Glomerular visceral epithelial cell (primary cell): Measurements from ENCODE around the gene MCRIP2.
"Not testable (repeated sequence)": the region's sequence is repeated elsewhere in the genome, so short reads cannot be mapped to it uniquely, and the experiment has no call there.

Experiments used
- DNase-seq: peaks from one replicate; pipeline ENCODE4 v3.0.0-alpha.2; 2016; ENCODE audit errors: extremely low spot score

MCRIP2 gene

DNA sequence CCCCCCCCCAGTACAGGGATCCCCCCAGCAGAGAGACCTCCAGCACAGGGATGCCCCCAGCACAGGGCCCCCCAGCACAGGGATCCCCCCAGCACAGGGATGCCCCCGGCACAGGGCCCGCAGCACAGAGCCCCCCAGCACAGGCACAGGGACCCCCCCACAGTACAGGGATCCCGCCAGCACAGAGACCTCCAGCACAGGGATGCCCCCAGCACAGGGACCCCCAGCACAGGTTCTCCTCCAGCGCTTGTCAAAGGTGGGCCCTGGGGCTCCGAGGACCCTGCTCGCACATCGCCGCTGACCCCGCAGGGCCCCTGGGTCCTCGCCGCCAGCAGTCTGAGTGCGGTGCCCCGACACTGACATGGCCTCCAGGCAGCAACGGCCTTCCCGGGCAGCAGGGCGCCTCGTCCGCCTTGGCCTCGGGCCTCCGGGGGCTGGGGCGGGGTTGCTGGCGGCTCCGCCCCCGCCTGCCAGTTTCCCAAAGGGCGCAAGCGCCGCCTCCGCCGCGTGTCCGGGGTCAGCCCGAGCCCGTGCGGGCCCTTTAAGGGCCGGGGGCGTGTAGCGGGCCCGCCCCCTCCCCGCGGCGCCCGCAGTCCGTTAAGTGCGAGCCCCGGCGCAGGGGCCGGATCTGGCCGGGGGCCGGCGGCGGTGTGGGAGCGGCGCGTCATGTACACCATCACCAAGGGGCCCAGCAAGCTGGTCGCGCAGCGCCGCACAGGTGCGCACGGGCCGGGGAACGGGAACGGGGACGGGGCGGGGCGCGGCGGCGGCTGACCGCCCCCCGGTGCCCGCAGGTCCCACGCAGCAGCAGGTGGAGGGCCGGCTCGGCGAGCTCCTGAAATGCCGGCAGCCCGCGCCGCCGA lies at the start of gene MCRIP2:
MCRIP2 (plus strand) TSS at position 503 of the 863 bp plus-strand sequence; CDS start at position 667, 164 bp downstream.
- peak; percentile 75 for DNase-seq

DNA sequence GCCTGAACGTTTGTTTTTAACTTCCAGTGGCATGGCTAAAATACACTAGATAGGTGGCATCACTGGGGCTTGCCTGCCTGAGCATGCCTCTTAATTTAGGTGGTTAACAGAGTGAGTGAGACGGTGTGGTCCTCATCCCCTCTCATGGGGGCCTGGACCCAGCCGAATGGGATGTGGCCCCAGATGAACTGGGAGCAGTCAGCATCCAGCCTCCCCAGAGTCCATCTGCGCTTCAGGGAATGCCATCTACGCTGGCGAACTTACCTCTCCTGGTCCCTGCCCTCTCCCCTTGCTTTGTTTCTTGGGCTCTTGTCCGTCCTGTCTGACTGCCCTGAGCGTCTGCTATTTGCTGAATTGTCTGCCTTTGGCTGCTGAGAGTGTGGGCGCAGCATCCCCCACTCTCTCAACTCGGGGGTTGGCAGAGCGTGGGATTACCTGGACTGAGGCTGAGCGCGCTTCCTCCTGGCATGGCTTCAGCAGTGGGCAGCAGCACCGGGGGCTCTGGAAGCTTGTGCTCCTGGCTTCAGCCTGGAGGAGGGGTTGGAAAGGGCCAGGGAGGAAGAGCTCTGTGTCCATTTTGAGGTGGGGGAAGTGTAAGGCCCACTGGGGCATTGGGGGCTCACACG lies 49.6 kb upstream of the MCRIP2 start:
- DNase-seq = no peak

DNA sequence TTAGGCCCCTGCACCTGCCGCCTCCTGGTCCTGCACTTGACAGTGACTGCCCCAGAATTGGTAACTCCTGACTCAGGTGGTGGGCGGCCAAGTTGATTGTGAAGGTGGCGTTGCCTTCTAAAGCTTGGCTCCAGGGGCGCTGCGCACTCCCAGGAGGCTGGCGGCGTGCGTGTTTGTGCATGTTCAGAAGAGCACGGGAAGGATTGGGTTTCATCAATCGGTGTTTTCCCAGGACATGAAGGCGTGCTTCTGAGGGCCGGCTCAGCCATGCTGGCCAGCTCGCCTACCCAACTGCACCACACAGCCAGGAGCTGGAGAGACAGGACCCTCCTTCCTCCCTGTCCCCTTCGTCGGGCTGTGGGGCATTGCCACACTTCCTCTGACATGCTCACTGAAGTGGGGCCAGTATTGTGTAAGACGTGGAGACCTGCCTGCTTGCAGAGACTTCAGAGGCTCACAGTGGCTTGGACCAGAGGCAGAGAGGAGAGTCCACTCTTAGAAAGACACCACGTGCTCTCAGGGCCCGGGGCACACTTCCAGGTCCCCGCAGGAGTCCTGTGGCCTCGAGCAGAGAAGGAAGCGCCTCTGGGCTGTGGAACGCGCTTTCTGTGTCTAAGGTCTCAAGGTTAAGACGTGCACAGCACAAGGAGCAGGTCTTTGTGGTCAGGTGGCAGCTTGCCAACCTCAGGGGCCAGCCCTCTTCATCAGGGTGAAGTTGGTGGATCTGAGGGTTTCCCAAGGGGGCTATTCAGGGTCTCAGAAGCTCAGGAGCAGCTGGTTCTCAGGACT lies 48.9 kb upstream of the MCRIP2 start:
- DNase-seq = no peak

DNA sequence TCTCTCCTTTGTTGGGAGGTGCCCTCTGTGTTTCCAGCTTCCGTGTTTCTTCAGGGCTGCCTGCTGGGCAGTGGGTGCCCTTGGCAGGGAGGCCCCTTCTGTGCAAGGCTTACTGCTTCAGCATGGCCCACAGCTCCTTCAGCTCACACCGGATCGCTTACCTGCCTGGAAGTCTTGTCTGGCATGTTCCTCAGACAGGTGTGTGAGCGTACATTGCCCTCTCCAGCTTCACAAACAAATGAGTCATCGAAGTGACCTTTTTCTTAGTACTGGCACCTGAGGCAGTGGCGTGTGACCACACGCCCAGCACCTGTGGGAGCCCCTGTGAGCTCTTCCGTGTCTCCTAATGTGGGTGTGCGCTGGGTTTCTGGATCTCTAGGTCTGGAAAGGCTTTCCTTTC lies 48.2 kb upstream of the MCRIP2 start:
- no peak for DNase-seq

GRCh38 chr16:593807-594206 lies 47.8 kb upstream of the MCRIP2 start:
- no peak for DNase-seq

DNA sequence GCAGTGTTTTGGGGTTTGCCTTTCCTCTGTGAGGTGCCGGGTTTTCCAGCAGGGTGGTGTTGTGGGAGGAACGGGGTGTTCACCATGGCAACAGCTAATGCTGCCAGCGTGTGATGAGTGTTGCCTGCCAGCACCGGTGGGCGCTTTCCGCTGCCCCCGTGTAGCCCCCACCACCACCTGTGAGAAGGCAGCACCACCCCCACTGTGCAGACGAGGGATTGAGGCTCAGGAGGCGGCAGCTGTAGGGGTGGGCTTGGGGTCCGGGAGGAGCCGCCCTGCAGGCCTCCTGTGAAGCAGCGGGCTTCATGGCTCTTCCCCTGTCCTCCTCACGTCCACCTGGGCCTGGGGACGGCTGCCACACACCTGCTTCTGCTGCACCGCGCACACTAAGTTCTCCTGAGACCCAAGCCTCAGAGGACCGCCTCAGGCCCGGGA lies 46.5 kb upstream of the MCRIP2 start:
- DNase-seq = no peak

- DNase-seq = no peak
Measured at GRCh38 chr16:595942-596735, 45.5 kb upstream of the MCRIP2 start.

DNA sequence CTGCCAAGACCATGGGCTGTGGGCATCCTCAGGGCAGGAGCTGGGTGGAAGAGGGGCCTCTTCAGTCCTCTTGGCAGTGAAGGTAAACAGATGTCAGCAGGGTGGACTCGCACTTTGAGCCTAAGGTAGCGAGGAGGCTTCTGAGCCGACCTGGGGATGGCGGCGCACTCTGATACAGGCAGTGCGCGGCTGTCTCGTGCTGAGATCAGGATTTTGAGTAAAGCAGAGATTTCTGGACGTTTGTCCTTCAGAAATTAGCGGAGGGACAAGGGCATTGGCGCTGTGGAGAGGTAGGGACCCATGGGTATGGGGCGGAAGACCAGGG lies 44.9 kb upstream of the MCRIP2 start:
- DNase-seq = no peak

DNA sequence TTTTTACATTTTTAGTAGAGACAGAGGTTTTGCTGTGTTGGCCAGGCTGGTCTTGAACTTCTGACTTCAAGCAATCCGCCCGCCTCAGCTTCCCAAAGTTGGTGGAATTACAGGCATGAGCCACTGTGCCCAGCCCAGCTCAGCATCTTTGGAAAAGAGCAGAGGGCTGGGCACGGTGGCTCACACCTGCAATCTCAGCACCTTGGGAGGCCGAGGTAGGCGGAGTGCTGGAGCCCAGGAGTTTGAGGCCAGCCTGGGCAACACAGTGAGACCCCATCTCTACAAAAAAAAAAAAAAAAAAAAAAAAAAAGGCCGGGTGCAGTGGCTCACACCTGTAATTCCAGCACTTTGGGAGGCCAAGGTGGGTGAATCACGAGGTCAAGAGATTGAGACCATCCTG lies 44.0 kb upstream of the MCRIP2 start:
- not testable (repeated sequence) for DNase-seq

DNA sequence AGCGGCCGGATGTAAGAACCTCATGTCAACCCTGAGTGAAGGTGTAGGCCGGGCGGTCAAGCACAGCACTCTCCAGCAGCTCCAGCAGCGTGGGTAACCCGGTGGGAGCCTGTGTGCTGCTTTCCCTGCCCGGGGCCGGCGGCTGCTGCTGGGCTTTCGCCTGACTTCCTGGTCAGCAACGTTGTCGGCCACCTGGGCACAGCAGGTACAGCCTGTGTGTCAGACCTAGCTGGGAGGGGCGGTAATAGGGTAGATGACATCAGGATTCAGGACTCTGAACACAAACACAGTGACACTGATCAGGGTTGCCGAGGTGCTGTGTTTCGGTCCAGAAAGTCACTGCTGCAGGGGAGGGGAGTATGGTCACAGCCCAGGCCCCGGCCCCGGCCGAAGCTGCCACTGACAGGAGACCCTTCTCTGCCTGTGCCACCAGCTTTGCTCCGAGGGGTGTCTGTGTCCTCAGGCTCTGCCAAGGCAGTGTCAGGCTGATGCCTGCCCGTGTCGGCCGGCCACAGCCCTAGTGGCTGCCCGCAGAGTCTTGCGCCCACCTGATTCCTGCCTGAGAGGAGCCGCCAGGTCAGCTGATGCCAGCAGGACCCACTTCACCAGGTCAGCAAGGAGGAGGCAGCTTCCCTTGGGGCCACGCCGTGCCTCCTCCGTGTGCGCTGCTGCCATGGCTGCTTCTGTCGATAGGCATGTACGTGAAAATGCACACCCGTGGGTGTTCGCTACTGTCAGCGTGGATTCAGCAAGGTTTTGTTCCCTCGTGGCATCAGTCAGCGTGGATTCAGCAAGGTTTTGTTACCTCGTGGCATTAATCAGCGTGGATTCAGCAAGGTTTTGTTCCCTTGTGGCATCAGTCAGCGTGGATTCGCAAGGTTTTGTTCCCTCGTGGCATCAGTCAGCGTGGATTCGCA lies 42.5 kb upstream of the MCRIP2 start:
- DNase-seq = no peak

- DNase-seq = no peak
Measured at GRCh38 chr16:600781-601180, 40.8 kb upstream of the MCRIP2 start.

DNA sequence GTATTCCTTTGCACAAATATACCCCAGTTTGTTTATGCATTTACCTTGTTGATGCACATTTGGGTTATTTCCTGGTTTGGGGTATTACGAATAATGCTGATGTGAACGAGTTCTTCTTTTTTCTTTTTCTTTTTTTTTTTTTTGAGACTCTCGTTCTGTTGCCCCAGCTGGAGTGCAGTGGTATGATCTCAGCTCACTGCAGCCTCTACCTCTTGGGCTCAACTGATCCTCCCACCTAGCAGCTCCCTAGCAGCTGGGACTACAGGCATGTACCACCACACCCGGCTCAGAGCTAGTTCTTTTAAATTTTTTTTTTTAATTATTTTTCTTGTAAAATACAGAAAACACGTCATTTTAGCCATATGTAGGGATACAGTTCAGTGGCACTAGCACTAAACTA lies 37.7 kb upstream of the MCRIP2 start:
- DNase-seq = no peak

GRCh38 chr16:606656-607307 lies 34.8 kb upstream of the MCRIP2 start:
- no peak for DNase-seq

- DNase-seq = no peak
Measured at GRCh38 chr16:608019-608418, 33.6 kb upstream of the MCRIP2 start.

DNA sequence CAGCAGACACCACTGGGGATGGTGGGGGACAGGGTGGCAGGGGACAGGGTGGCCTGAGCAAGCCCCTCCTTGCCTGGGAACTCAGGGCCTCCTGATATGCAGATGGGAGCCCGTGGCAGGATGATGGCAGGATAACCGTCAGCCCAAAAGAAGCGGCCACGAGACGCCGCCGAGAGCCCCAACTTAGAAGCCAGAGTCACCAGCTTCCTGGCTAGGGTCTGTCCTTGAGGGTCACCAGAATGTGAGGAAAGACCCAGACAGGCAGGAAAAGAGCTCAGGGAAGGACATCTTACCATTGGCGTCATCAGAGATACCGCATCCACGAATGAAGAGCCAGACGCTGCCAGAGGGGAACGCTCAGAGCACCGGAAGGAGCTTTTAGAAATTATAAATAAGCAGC lies 32.3 kb upstream of the MCRIP2 start:
- no peak for DNase-seq

- DNase-seq = no peak
Measured at GRCh38 chr16:609984-610383, 31.6 kb upstream of the MCRIP2 start.

- DNase-seq = no peak
Measured at GRCh38 chr16:610513-611381, 30.9 kb upstream of the MCRIP2 start.

- DNase-seq = no peak
Measured at GRCh38 chr16:615122-615521, 26.5 kb upstream of the MCRIP2 start.
